Fibroblast of skin of right biceps (primary cell): ENCODE data around the gene PANK1.
A peak's percentile ranks its signal among the peaks of the same experiment; 100 is the strongest.
"Not testable (repeated sequence)": the region's sequence is repeated elsewhere in the genome, so short reads cannot be mapped to it uniquely, and the experiment has no call there.

Source experiments
- DNase-seq: peaks from one replicate; pipeline ENCODE4 v3.0.0-alpha.2; 2013

PANK1 gene

GRCh38 chr10:89566095-89566950, 78.7 kb downstream of the PANK1 start:
- no peak for DNase-seq

- no peak for DNase-seq
Measured at GRCh38 chr10:89565180-89565579, 79.9 kb downstream of the PANK1 start.

GRCh38 chr10:89563861-89564478, 81.1 kb downstream of the PANK1 start:
- DNase-seq = peak; percentile 54

- no peak for DNase-seq
Measured at GRCh38 chr10:89563311-89563710, 81.7 kb downstream of the PANK1 start.

GRCh38 chr10:89556600-89556999, 88.4 kb downstream of the PANK1 start:
- peak; percentile 58 for DNase-seq

- DNase-seq = peak; percentile 26
Measured at GRCh38 chr10:89555688-89556445, 89.2 kb downstream of the PANK1 start.

GRCh38 chr10:89554433-89554832, 90.6 kb downstream of the PANK1 start:
- no peak for DNase-seq

GRCh38 chr10:89553064-89553734, 91.8 kb downstream of the PANK1 start:
- peak; percentile 98 for DNase-seq

GRCh38 chr10:89552213-89552612, 92.8 kb downstream of the PANK1 start:
- DNase-seq = no peak

GRCh38 chr10:89550509-89550908, 94.5 kb downstream of the PANK1 start:
- DNase-seq = peak; percentile 52

GRCh38 chr10:89549510-89549909, 95.5 kb downstream of the PANK1 start:
- no peak for DNase-seq

GRCh38 chr10:89548673-89549072, 96.4 kb downstream of the PANK1 start:
- no peak for DNase-seq

- no peak for DNase-seq
Measured at GRCh38 chr10:89547853-89548513, 97.1 kb downstream of the PANK1 start.

- DNase-seq = not testable (repeated sequence)
Measured at GRCh38 chr10:89546651-89547050, 98.4 kb downstream of the PANK1 start.

GRCh38 chr10:89543841-89544240, 101.2 kb downstream of the PANK1 start:
- DNase-seq = no peak

GRCh38 chr10:89540420-89540949, 104.6 kb downstream of the PANK1 start:
- DNase-seq = peak; percentile 80

GRCh38 chr10:89537364-89537763, 107.7 kb downstream of the PANK1 start:
- DNase-seq = no peak

- no peak for DNase-seq
Measured at GRCh38 chr10:89536013-89536354, 109.1 kb downstream of the PANK1 start.

- DNase-seq = peak; percentile 17
Measured at GRCh38 chr10:89535171-89536012, 109.7 kb downstream of the PANK1 start, which contains the start of gene SLC16A12. Gene SLC16A12, minus strand, starts transcription at chr10:89535594. Its CDS starts 73,016 bp downstream, at chr10:89462578.

GRCh38 chr10:89534826-89535166, 110.2 kb downstream of the PANK1 start:
- no peak for DNase-seq
